Ishikawa (cell line): Measurements from ENCODE around the gene TMEM196.

ENCODE experiments used
- EGR1 ChIP-seq: IDR thresholded peaks from 2 replicates; pipeline ENCODE4 v1.6.1; 2012
- EP300 ChIP-seq: IDR thresholded peaks from 2 replicates; pipeline ENCODE4 v1.6.1; 2012; ENCODE audit warnings: borderline replicate concordance
- FOXM1 ChIP-seq: IDR thresholded peaks from 2 replicates; pipeline ENCODE4 v1.6.1; 2012; ENCODE audit warnings: low read depth, borderline replicate concordance
- RAD21 ChIP-seq: IDR thresholded peaks from 2 replicates; pipeline ENCODE4 v1.6.1; 2012; ENCODE audit warnings: low read depth
- TAF1 ChIP-seq: IDR thresholded peaks from 2 replicates; pipeline ENCODE4 v1.6.1; 2012; ENCODE audit warnings: low read depth, mild to moderate bottlenecking
- TF ChIP-seq, protein P1 (sequence below): IDR thresholded peaks from 2 replicates; pipeline ENCODE4 v1.6.1; 2012
- TF ChIP-seq, protein P2 (sequence below): IDR thresholded peaks from 2 replicates; pipeline ENCODE4 v1.6.1; 2012; ENCODE audit warnings: low read depth, mild to moderate bottlenecking

DNA sequence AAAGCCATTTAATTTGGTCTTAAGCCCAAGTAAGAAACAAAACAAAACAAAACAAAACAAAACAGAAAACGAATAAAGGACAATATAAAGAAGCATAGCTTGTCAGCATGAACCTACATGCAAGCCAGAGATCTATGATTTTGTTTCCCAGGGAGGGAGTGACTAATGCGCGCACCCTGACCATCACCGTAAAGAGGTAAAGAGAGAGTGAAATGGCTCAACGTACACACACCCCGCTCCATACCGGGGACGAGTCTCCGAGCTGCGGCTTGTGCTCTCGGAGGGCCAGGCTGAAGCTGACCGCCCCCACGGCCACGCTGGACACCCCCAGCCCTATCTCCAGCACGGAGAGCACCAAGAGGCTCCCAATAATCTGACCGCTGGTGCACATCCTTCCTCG is 1.1 kb downstream of the TMEM196 start:
- no peak for TF ChIP-seq EGR1
- no peak for TF ChIP-seq RAD21
- no peak for TF ChIP-seq EP300
- TF ChIP-seq FOXM1, result no peak
- TF ChIP-seq, protein P1, sequence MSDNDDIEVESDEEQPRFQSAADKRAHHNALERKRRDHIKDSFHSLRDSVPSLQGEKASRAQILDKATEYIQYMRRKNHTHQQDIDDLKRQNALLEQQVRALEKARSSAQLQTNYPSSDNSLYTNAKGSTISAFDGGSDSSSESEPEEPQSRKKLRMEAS, result no peak
- no peak for TF ChIP-seq TAF1
- TF ChIP-seq, protein P2, sequence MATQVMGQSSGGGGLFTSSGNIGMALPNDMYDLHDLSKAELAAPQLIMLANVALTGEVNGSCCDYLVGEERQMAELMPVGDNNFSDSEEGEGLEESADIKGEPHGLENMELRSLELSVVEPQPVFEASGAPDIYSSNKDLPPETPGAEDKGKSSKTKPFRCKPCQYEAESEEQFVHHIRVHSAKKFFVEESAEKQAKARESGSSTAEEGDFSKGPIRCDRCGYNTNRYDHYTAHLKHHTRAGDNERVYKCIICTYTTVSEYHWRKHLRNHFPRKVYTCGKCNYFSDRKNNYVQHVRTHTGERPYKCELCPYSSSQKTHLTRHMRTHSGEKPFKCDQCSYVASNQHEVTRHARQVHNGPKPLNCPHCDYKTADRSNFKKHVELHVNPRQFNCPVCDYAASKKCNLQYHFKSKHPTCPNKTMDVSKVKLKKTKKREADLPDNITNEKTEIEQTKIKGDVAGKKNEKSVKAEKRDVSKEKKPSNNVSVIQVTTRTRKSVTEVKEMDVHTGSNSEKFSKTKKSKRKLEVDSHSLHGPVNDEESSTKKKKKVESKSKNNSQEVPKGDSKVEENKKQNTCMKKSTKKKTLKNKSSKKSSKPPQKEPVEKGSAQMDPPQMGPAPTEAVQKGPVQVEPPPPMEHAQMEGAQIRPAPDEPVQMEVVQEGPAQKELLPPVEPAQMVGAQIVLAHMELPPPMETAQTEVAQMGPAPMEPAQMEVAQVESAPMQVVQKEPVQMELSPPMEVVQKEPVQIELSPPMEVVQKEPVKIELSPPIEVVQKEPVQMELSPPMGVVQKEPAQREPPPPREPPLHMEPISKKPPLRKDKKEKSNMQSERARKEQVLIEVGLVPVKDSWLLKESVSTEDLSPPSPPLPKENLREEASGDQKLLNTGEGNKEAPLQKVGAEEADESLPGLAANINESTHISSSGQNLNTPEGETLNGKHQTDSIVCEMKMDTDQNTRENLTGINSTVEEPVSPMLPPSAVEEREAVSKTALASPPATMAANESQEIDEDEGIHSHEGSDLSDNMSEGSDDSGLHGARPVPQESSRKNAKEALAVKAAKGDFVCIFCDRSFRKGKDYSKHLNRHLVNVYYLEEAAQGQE, result no peak
